GM18498 (cell line): ENCODE results near the gene NSMCE4A.
A peak's percentile ranks its signal among the peaks of the same experiment; 100 is the strongest.
"Not testable (repeated sequence)": the region's sequence is repeated elsewhere in the genome, so short reads cannot be mapped to it uniquely, and the experiment has no call there.

Experiments used
- ATAC-seq: cut with Tn5 transposase; IDR thresholded peaks from one replicate; pipeline ENCODE4 v1.9.1; 2021; ENCODE audit warnings: mild to moderate bottlenecking, moderate library complexity; ENCODE audit not compliant: unreplicated experiment

Gene NSMCE4A

DNA sequence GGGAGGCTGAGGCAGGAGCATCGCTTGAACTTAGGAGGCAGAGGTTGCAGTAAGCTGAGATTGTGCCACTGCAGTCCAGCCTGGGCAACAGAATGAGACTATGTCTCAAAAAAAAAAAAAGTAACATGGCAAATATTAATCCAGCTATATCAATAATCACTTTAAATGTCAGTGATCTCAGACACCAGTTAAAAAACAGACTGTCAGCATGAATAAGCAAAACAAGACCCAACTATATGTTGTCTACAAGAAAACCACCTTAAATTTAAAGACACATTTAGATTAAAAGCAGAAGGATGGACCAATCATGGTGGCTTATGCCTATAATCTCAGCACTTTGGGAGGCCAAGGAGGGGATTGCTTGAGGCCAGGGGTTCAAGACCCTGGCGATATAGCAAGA lies 38.7 kb downstream of the NSMCE4A start:
- ATAC-seq, result no peak

DNA sequence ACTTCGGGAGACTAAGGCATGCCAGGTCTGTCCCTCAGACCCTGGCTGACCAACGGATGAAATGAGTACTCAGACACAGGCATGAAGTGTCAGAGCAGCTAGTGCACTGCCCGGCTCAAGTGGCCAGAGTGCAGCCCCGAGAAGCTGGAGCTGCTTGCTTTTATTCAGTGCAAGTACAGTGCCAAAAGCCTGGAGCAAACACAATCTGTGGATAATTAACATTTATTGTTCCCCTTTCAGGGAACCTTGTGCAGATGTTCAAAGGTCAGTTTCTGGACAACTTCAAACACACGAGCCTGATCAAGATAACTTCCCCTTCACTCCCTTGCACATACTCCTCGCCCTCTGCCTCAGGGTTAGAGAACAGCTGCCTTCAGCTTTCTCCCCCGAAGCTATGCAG lies 39.3 kb downstream of the NSMCE4A start:
- no peak for ATAC-seq

DNA sequence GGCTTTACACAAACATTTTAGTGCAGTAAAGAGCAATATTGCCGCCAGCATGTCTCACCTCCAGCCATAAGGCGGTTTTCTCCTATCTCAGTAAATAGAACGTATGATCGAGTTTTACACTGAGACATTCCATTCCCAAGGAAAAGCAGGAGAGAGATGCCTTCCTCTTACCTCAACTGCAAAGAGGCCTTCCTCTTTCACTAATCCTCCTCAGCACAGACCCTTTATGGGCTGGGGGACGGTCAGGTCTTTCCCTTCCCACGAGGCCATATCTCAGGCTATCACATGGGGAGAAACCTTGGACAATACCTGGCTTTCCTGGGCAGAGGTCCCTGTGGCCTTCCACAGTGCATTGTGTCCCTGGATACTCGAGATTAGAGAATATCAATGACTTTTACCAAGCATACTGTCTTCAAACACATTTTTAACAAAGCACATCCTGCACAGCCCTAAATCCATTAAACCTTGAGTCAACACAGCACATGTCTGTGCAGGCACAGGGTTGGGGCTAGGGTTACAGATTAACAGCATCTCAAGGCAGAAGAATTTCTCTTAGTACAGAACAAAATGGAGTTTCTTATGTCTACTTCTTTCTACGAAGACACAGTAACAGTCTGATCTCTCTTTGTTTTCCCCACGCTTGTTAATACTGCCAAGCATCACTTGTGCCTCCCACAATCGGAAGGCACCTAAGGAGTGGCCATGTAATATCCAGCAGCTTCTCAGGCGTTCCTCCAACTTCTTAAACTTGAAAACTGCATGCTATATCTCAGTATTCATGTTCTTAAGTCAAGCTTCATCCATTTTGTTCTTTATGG lies 44.5 kb downstream of the NSMCE4A start:
- ATAC-seq, result not testable (repeated sequence)

DNA sequence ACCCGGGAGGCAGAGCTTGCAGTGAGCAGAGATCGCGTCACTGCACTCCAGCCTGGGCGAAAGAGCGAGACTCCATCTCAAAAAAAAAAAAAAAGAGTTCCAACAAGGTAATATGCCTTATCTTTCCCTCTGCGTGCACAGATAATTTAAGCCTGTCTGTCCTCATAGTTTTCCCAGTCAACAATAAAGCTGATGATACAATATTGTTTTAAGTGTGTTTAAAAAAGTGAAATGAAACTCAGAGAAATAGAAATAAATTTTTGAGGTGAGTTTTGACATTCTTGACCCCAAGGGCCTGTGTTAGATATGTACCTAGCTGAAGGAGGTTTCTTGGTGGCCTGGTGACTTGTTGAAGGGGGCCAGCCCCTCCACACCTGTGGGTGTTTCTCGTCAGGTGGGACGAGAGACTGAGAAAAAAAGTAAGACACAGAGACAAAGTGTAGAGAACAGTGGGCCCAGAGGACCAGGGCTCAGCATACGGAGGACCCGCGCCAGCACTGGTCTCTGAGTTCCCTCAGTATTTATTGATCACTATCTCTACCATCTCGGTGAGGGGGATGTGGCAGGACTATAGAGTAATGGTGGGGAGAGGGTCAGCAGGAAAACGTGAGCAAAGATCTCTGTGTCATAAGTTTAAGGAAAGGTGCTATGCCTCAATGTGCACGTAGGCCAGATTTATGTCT lies 45.3 kb downstream of the NSMCE4A start:
- not testable (repeated sequence) for ATAC-seq

DNA sequence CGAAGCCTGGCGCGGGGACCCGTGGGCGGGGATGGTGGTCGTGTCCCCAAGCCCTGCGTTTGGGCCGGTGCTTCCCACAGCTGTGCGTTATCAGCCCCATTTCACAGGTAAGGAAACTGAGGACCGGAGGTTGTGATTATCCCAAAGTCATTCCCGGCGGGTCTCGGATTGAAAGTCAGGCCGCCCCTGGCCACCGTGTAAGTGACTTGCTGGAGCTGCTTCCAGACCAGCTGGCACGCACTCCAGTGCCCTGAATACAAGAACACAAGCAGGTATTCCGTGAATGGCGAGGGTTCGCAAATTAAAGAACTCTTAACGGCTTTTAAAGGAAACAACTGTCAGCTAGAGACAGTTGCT lies 46.5 kb downstream of the NSMCE4A start:
- ATAC-seq, result peak; percentile 12

DNA sequence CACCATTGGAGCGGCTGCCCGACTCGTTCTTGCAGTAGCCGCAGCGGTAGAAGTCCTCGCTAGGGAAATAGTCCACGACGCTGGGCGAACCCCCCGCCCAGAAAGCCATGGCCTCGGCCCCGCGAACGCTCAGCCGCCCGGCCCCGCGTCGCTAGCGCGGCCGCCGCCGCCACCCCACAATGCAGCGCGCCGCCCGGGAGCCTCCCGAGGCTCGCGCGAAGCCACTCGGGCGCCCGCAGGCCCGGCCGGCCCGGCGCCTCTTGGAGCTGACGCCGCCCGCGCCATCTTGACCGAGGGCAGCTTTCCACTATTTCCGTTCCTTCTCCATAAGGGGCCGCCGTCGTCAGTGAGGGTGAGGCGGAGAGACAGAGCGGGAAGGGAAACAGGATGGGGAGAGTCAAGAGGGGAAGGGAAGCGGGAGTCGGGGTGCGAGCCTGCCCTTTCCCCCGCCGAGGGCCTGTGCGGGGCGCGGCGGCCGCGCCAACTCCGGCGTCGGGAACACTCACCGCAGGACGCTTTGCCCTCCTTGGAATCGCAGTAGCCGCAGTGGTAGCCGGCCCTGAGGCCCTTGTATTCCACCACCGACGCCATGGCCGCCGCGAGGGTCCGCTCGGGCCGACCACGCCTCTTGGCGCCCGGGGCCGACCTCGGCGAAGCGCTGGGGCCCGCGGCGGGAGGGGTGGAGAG lies 47.0 kb downstream of the NSMCE4A start, which contains the start of gene ATE1:
TSS of gene ATE1 (minus strand) at position 191 of the 687 bp plus-strand sequence. CDS start at position 109, 82 bp downstream.
- peak; percentile 91 for ATAC-seq

DNA sequence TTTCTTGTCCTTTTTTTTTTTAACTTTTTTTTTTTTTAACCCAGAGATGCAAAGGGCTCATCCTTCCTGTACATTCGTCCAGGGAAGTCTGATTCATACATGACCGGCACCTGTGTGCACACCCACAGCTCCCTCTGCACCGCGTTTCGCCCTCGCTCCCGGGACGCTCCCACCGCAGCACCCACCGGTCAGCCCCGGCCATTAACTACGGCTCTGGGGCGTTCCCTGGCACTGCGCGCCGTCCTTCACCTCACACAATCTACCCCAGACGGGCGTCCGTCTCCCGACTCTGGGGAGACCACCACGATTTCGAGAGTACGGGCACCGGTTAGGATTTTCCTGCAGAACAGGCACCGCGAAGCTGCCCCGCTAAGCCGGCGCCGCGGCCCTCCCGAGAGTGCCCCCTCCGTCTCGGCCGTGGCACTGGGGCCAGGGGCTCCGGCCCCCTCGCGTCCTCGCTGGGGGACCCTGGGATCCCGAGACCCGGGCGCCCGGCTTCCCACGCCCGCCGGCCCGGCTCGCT lies 47.6 kb downstream of the NSMCE4A start:
- peak; percentile 48 for ATAC-seq

DNA sequence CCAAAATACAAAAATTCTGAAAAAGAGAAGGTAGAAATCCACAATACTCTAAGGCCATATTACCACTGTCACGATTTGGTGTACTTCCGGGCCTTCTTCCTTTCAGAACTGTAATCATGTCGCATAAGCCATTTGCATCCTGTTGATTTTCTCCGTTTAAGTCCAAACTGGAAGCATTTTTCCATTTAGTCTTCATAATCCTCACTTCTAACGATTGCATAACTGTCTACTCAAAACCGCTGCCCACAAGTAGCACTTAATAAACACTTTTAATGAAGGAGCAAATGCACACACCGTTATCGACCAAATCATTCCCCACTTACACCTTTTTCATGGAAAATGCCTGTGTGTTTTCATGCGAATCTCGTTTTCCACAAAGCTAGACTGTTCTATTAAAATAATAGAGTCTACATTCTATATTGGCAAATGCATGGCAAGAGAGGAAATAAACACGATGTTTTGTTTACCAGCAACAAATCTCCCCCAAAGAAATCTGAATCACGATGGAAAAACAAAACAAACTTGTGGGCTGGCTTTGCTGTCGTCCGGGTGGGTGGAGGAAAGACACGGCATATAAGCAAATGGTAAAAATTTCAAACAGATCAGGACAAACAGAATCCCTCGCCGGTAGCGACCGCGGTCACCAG lies 48.2 kb downstream of the NSMCE4A start:
- ATAC-seq, result peak; percentile 12

DNA sequence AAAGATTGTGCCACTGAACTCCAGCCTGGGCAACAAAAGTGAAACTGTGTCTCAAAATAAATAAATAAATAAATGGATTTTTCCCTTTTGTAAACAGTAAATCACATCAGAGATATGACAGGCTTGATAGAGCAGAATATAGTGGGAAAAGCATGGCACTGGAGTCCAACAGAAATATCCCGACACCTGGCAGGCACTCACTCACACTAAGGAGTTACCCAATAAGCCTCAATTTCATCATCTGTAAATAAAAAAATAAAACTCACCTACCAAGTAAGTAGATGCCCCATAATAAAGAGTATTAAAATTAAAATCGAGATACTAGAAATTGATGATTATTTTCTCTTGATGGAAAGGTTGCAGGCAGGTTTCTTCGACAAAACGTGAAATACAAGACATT lies 48.9 kb downstream of the NSMCE4A start:
- ATAC-seq, result no peak

DNA sequence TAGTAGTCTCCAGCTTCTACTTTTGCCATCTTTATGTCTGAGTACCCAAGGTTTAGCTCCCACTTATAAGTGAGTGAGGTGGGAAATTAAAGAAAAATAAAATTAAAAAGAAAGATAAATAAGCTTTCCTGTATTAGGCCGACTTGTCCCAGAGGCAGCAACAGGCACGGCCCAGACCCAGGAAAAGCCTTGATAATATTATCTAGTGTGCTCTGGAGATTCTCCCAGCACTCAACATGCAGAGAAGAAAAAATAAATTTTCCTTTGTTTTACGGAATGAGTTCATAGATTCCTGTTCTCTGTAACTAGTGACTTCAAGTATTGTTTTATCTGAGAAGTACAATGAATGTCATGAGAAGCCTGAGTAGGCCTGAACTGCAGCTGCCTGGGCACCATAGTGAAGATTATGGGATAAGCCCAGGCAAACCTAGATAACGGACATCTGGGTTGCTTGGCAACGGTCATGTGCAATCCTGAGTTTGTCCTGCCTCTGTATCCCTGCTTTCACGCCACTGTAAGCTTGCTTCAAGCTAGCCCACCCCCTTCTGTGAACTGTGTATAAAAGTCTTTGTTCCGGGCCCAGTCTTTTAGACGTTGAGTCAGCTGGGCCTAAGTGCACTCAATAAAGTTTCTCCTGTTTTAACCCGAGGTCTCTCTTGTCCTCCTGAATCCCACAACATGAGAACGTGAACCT lies 53.6 kb downstream of the NSMCE4A start:
- ATAC-seq, result no peak

DNA sequence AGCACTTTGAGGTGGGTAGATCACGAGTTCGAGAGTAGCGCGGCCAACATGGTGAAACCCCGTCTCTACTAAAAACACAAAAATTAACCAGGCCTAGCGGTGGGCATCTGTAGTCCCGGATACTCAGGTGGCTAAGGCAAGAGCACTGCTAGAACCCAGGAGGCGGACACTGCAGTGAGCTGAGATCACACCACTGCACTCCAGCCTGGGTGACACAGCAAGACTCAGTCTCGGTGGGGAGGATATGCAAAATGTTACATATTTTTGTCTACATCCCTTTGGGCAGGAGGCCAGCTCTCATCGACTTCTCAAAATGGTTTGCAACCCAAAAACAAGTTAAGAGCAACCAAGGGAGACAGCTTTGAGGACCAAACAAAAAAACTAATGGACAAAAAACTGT lies 55.4 kb downstream of the NSMCE4A start:
- peak; percentile 82 for ATAC-seq

DNA sequence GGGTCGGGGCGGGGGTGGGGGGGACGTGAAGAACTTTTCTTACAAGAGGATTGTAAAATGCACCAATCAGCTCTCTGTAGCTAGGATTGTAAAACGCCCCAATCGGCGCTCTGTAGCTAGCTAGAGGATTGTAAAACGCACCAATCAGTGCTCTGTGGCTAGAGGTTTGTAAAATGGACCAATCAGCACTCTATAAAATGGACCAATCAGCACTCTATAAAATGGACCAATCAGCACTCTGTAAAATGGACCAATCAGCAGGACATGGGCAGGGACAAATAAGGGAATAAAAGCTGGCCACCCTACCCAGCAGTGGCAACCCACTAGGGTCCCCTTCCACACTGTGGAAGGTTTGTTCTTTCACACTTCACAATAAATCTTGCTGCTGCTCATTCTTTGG lies 56.2 kb downstream of the NSMCE4A start:
- ATAC-seq, result not testable (repeated sequence)

DNA sequence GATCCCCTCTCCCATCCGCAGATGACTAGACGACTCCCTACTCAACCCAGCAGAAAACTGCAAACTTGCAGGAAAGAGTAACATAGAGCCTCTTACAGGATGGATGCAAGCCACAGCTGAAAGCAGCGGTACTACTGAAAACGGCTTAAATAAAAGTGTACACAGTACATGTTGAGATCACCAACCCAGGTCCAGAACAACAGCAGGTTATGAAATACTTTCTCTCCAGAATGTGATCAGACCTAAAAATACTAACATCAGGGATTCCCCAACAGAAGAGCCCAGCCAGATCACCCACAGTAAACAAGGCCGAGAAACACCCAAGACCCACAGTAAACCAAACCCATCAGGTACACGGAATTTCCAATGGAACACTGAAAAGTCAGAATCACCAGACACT lies 60.4 kb downstream of the NSMCE4A start:
- no peak for ATAC-seq

DNA sequence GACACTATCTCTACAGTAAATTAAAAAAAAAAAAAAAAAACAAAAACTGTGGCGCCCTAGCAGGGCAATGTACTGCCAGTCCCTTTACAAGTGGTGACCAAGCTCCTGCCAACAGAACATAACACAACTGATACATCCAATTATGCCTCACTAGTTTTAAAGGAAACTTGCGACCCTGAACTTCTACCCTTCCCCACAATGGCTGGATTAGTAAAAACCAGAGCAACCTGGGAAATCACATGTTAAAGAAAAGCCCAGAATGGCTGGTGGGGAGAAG lies 63.7 kb downstream of the NSMCE4A start:
- no peak for ATAC-seq

DNA sequence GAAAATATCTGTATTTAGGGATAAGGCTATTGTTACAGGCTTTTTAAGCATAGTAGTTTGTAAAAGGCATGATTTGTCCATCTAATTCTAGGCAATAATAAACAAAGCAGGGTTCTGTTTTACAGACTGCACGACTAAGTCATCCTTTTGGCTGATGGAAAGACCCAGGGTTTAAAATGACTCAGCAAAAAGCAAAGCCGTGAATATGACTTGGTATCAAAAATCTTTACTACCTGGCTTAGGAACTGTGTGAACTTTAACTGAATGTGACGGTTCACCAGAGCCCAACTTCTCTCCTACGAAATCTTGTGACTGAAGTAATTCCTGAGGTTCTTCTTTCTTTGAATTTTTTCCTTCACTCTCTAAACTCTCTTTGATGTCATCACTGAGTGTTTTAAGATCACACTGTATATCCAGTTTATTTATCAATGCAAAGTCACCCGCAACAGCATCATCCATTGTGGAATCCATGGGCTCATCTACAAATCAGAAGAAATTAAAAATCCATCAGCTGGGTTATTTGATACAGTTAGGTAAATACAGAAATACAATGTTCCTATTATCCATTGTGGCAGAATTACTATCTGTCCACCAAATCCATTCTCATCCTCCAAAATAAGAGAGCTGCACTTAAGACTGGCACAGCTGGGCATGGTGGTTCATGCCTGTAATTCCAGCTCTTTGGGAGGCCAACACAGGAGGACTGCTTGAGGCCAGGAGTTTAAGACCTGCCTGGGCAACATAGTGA lies 64.2 kb downstream of the NSMCE4A start:
- ATAC-seq, result no peak
